Glutamatergic neuron (in vitro differentiated cells): Measurements from ENCODE around the gene ZC4H2. TPM values are rescaled to one million over a fixed set of nuclear protein-coding genes. Genes with fewer than 3 reads are reported as not detected.

Experiments used
- DNase-seq: peaks from one replicate; pipeline ENCODE4 v3.0.0; 2022
- H3K27ac Mint-ChIP-seq: one replicate; pipeline ENCODE4 v1.8.0; 2020; ENCODE audit warnings: mild to moderate bottlenecking, mixed read lengths, inconsistent platforms; ENCODE audit not compliant: unreplicated experiment
- H3K27me3 Mint-ChIP-seq: one replicate; pipeline ENCODE4 v1.8.0; 2020; ENCODE audit warnings: mild to moderate bottlenecking, moderate library complexity, mixed read lengths, inconsistent platforms; ENCODE audit not compliant: unreplicated experiment
- H3K36me3 Mint-ChIP-seq: one replicate; pipeline ENCODE4 v1.8.0; 2020; ENCODE audit warnings: mild to moderate bottlenecking, mixed read lengths, inconsistent platforms; ENCODE audit not compliant: unreplicated experiment
- H3K4me1 Mint-ChIP-seq: one replicate; pipeline ENCODE4 v1.8.0; 2020; ENCODE audit warnings: mild to moderate bottlenecking, low read depth, mixed read lengths, inconsistent platforms; ENCODE audit not compliant: unreplicated experiment
- H3K4me3 Mint-ChIP-seq: one replicate; pipeline ENCODE4 v1.8.0; 2020; ENCODE audit warnings: mild to moderate bottlenecking, mixed read lengths, inconsistent platforms; ENCODE audit not compliant: unreplicated experiment
- H3K9me3 Mint-ChIP-seq: one replicate; pipeline ENCODE4 v1.8.0; 2020; ENCODE audit warnings: mild to moderate bottlenecking, moderate library complexity, mixed read lengths, inconsistent platforms; ENCODE audit not compliant: unreplicated experiment
- CTCF ChIP-seq: fragments of 200-600 bp; sonication (generic); IDR thresholded peaks from one replicate; pipeline ENCODE4 v1.5.0; 2021; ENCODE audit not compliant: partially characterized antibody, unreplicated experiment
- total RNA-seq: library from RNA; stranded (reverse); fragmentation: NEBNext Ultra II Directional; extraction: Animal tissue kit (Norgen Biotek cat#: 25700); gene quantifications from one replicate; pipeline ENCODE4 v1.2.1, GENCODE V29; 2021; ENCODE audit not compliant: unreplicated experiment

The ZC4H2 gene
- total RNA-seq, 1 donor from 2014 or later = 48.0 TPM

- no peak for TF ChIP-seq CTCF
- DNase-seq = no peak
- Mint-ChIP-seq H3K27ac (no peak overlapping the region), H3K36me3 (no peaks in the 10 kb centered on the region), H3K9me3 (no peaks in the 10 kb centered on the region), H3K4me1 (no peaks in the 10 kb centered on the region), H3K4me3 (no peak overlapping the region), H3K27me3 (no peaks in the 10 kb centered on the region)
Observed at GRCh38 chrX:64867217-64867616, 109.0 kb downstream of the ZC4H2 start.

Other genes with a start within 250 kb of the ZC4H2 start
- gene ZC3H12B, start 58.4 kb upstream of the ZC4H2 start, total RNA-seq = 0.20 TPM